ENCODE measurements around the gene ZNF415. TPM values are rescaled to one million over a fixed set of nuclear protein-coding genes. Genes with fewer than 3 reads are reported as not detected.
"Not testable (repeated sequence)": the region's sequence is repeated elsewhere in the genome, so short reads cannot be mapped to it uniquely, and the experiment has no call there.

Gene ZNF415
- total RNA-seq, 1 experiment from 2014 or later, result 5.0 TPM

GRCh38 chr19:53102756-53103233 lies 29.9 kb downstream of the ZNF415 start:
- DNase-seq (ENCODE audit: low read depth), result peak; percentile 55

- peak; percentile 4 for DNase-seq (ENCODE audit: low read depth)
Measured at GRCh38 chr19:53102206-53102755, 30.4 kb downstream of the ZNF415 start.

- DNase-seq (ENCODE audit: low read depth), result peak; percentile 14
Measured at GRCh38 chr19:53101518-53101917, 31.2 kb downstream of the ZNF415 start.

- not testable (repeated sequence) for DNase-seq (ENCODE audit: low read depth)
Measured at GRCh38 chr19:53098570-53098969, 34.1 kb downstream of the ZNF415 start.

- DNase-seq (ENCODE audit: low read depth), result not testable (repeated sequence)
Measured at GRCh38 chr19:53096982-53097690, 35.6 kb downstream of the ZNF415 start.

- DNase-seq (ENCODE audit: low read depth), result not testable (repeated sequence)
Measured at GRCh38 chr19:53096579-53096978, 36.1 kb downstream of the ZNF415 start.

- no peak for DNase-seq (ENCODE audit: low read depth)
Measured at GRCh38 chr19:53094754-53095575, 37.7 kb downstream of the ZNF415 start.

- no peak for DNase-seq (ENCODE audit: low read depth)
Measured at GRCh38 chr19:53092723-53093122, 40.0 kb downstream of the ZNF415 start.

GRCh38 chr19:53091413-53092254 lies 41.1 kb downstream of the ZNF415 start:
- no peak for DNase-seq (ENCODE audit: low read depth)

- no peak for DNase-seq (ENCODE audit: low read depth)
Measured at GRCh38 chr19:53088091-53088490, 44.6 kb downstream of the ZNF415 start.

- no peak for DNase-seq (ENCODE audit: low read depth)
Measured at GRCh38 chr19:53086949-53087348, 45.8 kb downstream of the ZNF415 start.

- no peak for DNase-seq (ENCODE audit: low read depth)
Measured at GRCh38 chr19:53085496-53085895, 47.2 kb downstream of the ZNF415 start.

GRCh38 chr19:53082929-53083328 lies 49.8 kb downstream of the ZNF415 start:
- no peak for DNase-seq (ENCODE audit: low read depth)

GRCh38 chr19:53079313-53079924 lies 53.3 kb downstream of the ZNF415 start:
- no peak for DNase-seq (ENCODE audit: low read depth)

GRCh38 chr19:53078668-53079067 lies 54.0 kb downstream of the ZNF415 start:
- no peak for DNase-seq (ENCODE audit: low read depth)

GRCh38 chr19:53076984-53077383 lies 55.7 kb downstream of the ZNF415 start:
- no peak for DNase-seq (ENCODE audit: low read depth)

- no peak for DNase-seq (ENCODE audit: low read depth)
Measured at GRCh38 chr19:53068834-53069233, 63.9 kb downstream of the ZNF415 start.

- DNase-seq (ENCODE audit: low read depth), result no peak
Measured at GRCh38 chr19:53068199-53068598, 64.5 kb downstream of the ZNF415 start.

- DNase-seq (ENCODE audit: low read depth), result no peak
Measured at GRCh38 chr19:53057904-53058580, 74.7 kb downstream of the ZNF415 start.
